ENCODE results near the gene HHAT. TPM values are rescaled to one million over a fixed set of nuclear protein-coding genes. Genes with fewer than 3 reads are reported as not detected.

Gene HHAT
- total and polyA plus RNA-seq, 7 donors, result 0.11 to 0.64 (median 0.16) TPM

DNA sequence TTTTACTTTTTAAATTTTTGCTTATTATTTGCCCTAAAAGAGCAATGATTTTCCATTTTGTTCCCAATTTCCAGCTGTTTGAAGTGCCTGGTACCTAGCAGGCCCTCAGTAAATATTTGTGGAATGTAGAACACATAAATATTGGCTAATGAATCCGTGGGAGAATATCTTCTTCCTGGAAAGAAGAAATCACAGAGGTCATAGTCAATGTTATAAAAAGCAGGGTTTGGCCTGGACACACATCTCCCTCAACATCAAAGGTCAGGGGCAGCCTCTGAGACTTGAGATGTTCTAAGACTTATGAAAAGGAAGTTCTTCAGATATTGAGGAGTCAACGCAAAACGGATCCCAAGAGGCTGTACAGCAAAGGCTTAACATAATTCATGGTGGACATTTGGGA lies 358.1 kb downstream of the HHAT start:
- intact Hi-C loops (cut with DNase I), result no loop called here
- Histone ChIP-seq H3K9me3 (no peaks in the 10 kb centered on the region), H3K4me1 (no peaks in the 10 kb centered on the region), H3K4me3 (no peak overlapping the region), H3K27ac (no peak overlapping the region), H3K27me3 (ENCODE audit: insufficient read depth in 3 of 3, low read length in 2 of 3) (no peaks in the 10 kb centered on the region), H3K36me3 (ENCODE audit: insufficient read depth in 1 of 2, low read depth in 1 of 2) (no peaks in the 10 kb centered on the region)
- 40 to 42% (median 41%) methylated on average over 3 of the region's 3 CpGs for WGBS, 3 donors
- no peak for DNase-seq
- no peak for ATAC-seq
- TF ChIP-seq, protein P1, sequence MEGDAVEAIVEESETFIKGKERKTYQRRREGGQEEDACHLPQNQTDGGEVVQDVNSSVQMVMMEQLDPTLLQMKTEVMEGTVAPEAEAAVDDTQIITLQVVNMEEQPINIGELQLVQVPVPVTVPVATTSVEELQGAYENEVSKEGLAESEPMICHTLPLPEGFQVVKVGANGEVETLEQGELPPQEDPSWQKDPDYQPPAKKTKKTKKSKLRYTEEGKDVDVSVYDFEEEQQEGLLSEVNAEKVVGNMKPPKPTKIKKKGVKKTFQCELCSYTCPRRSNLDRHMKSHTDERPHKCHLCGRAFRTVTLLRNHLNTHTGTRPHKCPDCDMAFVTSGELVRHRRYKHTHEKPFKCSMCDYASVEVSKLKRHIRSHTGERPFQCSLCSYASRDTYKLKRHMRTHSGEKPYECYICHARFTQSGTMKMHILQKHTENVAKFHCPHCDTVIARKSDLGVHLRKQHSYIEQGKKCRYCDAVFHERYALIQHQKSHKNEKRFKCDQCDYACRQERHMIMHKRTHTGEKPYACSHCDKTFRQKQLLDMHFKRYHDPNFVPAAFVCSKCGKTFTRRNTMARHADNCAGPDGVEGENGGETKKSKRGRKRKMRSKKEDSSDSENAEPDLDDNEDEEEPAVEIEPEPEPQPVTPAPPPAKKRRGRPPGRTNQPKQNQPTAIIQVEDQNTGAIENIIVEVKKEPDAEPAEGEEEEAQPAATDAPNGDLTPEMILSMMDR (IDR thresholded peaks at IDR 0.05), result no peak

DNA sequence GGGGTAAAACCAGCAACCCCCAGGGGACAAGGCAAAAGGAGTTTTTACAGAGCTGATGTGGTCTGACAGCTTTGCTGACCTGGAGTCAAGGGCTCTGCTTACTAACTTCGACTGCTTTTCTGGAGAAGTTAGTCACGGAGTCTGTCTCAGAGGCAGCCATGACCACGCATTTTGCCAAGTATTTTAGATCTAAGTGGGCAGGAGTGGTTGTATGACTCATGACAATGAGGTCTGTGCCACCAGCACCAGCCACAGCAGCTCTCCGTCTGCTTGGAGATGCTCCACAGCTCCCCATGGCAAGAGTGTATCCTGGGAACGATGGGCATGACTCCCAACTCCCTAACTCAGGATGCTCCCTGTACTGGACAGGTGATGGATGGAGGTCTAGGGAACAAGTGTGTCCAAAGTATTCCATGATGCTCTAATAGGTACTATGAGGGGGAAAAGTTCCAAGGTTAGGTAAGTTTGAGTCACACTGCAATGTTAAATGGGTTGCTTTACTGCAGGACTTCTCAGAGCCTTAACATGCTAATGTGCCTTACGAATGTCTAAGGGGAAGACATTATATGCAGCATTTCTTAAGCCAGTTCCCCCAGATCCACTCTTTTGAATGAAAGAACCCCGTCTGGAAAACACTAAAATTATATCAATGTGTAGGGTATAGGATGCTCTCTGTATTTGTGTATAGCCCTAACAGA lies 359.0 kb downstream of the HHAT start:
- TF ChIP-seq, protein P1 (IDR thresholded peaks at IDR 0.05), result no peak
- no peaks in the 10 kb centered on the region for H3K36me3 ChIP-seq (ENCODE audit: insufficient read depth in 1 of 2, low read depth in 1 of 2)
- 47 to 62% (median 52%) methylated on average over 7 of the region's 7 CpGs for WGBS, 3 donors
- no peak overlapping the region for H3K4me3 ChIP-seq
- DNase-seq (no peak), ATAC-seq (no peak)
- H3K27ac ChIP-seq, result no peak overlapping the region
- H3K27me3 ChIP-seq (ENCODE audit: insufficient read depth in 3 of 3, low read length in 2 of 3), result no peaks in the 10 kb centered on the region
- H3K4me1 ChIP-seq, result no peaks in the 10 kb centered on the region
- H3K9me3 ChIP-seq, result no peaks in the 10 kb centered on the region
- intact Hi-C loops (cut with DNase I), result no loop called here

DNA sequence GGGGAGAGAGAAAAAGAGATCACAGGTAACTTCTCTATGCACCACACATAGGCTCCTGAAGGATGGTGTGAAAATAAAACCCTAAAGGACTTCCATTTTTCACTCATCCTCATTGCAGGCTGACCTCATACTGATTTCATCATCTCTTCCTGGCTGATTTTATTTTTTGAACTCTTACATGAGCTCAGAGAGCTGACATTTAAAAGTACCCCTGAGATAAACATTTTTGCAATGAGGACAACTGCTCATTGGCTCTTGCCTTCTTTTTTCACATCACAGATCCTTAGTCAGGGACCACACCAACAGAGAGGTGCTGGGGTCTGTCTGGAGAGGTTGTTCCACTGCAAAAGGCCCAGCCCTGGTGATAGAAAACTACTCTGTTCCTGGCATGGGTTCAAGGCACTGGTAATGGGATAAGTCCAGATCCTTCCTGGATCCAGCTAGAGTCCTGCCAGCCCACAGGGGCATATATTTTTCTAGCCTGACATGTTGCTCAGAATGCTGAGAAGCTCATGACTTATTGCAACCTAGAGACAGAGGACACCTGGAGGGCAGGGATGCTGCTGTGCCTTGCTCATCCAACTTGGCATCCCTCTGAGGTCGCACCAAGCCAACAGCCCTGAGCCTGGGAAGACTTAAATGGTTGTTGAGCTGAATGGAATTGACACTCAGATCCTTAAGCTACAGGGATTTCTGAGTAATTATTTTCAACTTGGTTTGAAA lies 360.0 kb downstream of the HHAT start:
- H3K27me3 ChIP-seq (ENCODE audit: insufficient read depth in 3 of 3, low read length in 2 of 3), result no peaks in the 10 kb centered on the region
- DNase-seq (no peak), ATAC-seq (no peak)
- TF ChIP-seq, protein P1 (IDR thresholded peaks at IDR 0.05), result no peak
- no peaks in the 10 kb centered on the region for H3K4me1 ChIP-seq
- WGBS, 3 donors, result 63 to 87% (median 76%) methylated on average over 1 of the region's 1 CpG
- H3K27ac ChIP-seq, result no peak overlapping the region
- H3K36me3 ChIP-seq (ENCODE audit: insufficient read depth in 1 of 2, low read depth in 1 of 2), result no peaks in the 10 kb centered on the region
- intact Hi-C loops (cut with DNase I), result no loop called here
- H3K4me3 ChIP-seq, result no peak overlapping the region
- H3K9me3 ChIP-seq, result no peaks in the 10 kb centered on the region

DNA sequence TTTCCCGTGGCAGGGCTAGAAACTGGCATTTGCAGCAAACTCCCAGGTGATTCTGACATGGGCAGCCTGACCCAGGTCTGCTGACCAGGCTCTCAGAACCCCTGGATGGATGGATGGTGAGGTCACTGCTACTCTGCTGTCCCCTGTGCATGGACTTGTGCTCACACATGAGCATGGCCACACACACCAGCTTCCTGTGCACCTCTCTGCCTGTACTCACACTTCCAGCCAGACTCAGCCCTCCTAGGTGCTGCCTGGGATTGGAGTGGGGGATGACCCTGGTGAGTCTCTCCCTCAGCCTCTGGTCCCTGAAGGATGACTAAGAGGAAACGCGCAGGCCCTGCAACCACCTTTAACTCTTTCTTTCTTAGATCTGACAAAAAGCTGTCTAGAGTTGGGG lies 361.1 kb downstream of the HHAT start:
- WGBS, 3 donors, result 83 to 89% (median 88%) methylated on average over 3 of the region's 3 CpGs
- DNase-seq (no peak), ATAC-seq (no peak)
- Histone ChIP-seq H3K4me1 (no peaks in the 10 kb centered on the region), H3K27ac (no peak overlapping the region), H3K4me3 (no peak overlapping the region), H3K36me3 (ENCODE audit: insufficient read depth in 1 of 2, low read depth in 1 of 2) (no peaks in the 10 kb centered on the region), H3K9me3 (no peaks in the 10 kb centered on the region), H3K27me3 (ENCODE audit: insufficient read depth in 3 of 3, low read length in 2 of 3) (peaks cover 0 to 6% (median 0%) of the 10 kb centered on the region in 3 donors)
- intact Hi-C loops (cut with DNase I), result no loop called here
- TF ChIP-seq, protein P1 (IDR thresholded peaks at IDR 0.05), result no peak
